ENCODE data around the gene MYO15A.

GRCh38 chr17:18084256-18084655, 24.3 kb upstream of the MYO15A start:
- TF ChIP-seq CTCF (IDR thresholded peaks at IDR 0.05; ENCODE audit: borderline replicate concordance, extremely low read depth, low read length, poor library complexity, severe bottlenecking) (no peak), EZH2 (IDR thresholded peaks at IDR 0.05; ENCODE audit: borderline replicate concordance, low read depth, low read length, severe bottlenecking) (no peak)
